Measurements from ENCODE around the gene IL4R. TPM values are rescaled to one million over a fixed set of nuclear protein-coding genes. Genes with fewer than 3 reads are reported as not detected.

IL4R gene
- total RNA-seq, 1 donor from 2014 or later, result 6.8 TPM

GRCh38 chr16:27337024-27337423, 23.2 kb downstream of the IL4R start:
- no peak overlapping the region for H3K27ac Mint-ChIP-seq
- no peak for DNase-seq (ENCODE audit: low spot score in 2 of 2, unreplicated experiment in 2 of 2)
- no peaks in the 10 kb centered on the region for H3K27me3 Mint-ChIP-seq (ENCODE audit: low read depth)
- TF ChIP-seq CTCF (IDR thresholded peaks at IDR 0.05; ENCODE audit: unreplicated experiment), result no peak
- H3K4me1 Mint-ChIP-seq, result peaks cover 2% of the 10 kb centered on the region
- no peaks in the 10 kb centered on the region for H3K9me3 Mint-ChIP-seq
- H3K4me3 Mint-ChIP-seq, result no peak overlapping the region
- H3K36me3 Mint-ChIP-seq, result no peaks in the 10 kb centered on the region

- H3K9me3 Mint-ChIP-seq, result no peaks in the 10 kb centered on the region
- H3K36me3 Mint-ChIP-seq, result peaks cover 3% of the 10 kb centered on the region
- no peak overlapping the region for H3K27ac Mint-ChIP-seq
- H3K4me1 Mint-ChIP-seq, result peaks cover 2% of the 10 kb centered on the region
- no peaks in the 10 kb centered on the region for H3K27me3 Mint-ChIP-seq (ENCODE audit: low read depth)
- no peak for TF ChIP-seq CTCF (IDR thresholded peaks at IDR 0.05; ENCODE audit: unreplicated experiment)
- no peak overlapping the region for H3K4me3 Mint-ChIP-seq
- DNase-seq (ENCODE audit: low spot score in 2 of 2, unreplicated experiment in 2 of 2), result no peak
Measured at GRCh38 chr16:27339180-27339579, 25.4 kb downstream of the IL4R start.

GRCh38 chr16:27340654-27341053, 26.9 kb downstream of the IL4R start:
- no peaks in the 10 kb centered on the region for H3K27me3 Mint-ChIP-seq (ENCODE audit: low read depth)
- H3K9me3 Mint-ChIP-seq, result no peaks in the 10 kb centered on the region
- TF ChIP-seq CTCF (IDR thresholded peaks at IDR 0.05; ENCODE audit: unreplicated experiment), result no peak
- no peak overlapping the region for H3K4me3 Mint-ChIP-seq
- H3K36me3 Mint-ChIP-seq, result peaks cover 3% of the 10 kb centered on the region
- H3K27ac Mint-ChIP-seq, result no peak overlapping the region
- H3K4me1 Mint-ChIP-seq, result no peaks in the 10 kb centered on the region
- no peak for DNase-seq (ENCODE audit: low spot score in 2 of 2, unreplicated experiment in 2 of 2)

- H3K36me3 Mint-ChIP-seq, result peaks cover 3% of the 10 kb centered on the region
- no peak overlapping the region for H3K4me3 Mint-ChIP-seq
- H3K9me3 Mint-ChIP-seq, result no peaks in the 10 kb centered on the region
- no peak overlapping the region for H3K27ac Mint-ChIP-seq
- no peak for DNase-seq (ENCODE audit: low spot score in 2 of 2, unreplicated experiment in 2 of 2)
- H3K27me3 Mint-ChIP-seq (ENCODE audit: low read depth), result no peaks in the 10 kb centered on the region
- no peak for TF ChIP-seq CTCF (IDR thresholded peaks at IDR 0.05; ENCODE audit: unreplicated experiment)
- no peaks in the 10 kb centered on the region for H3K4me1 Mint-ChIP-seq
Measured at GRCh38 chr16:27341549-27341948, 27.8 kb downstream of the IL4R start.

GRCh38 chr16:27341971-27342370, 28.2 kb downstream of the IL4R start:
- H3K9me3 Mint-ChIP-seq, result no peaks in the 10 kb centered on the region
- no peak overlapping the region for H3K27ac Mint-ChIP-seq
- no peak overlapping the region for H3K4me3 Mint-ChIP-seq
- no peaks in the 10 kb centered on the region for H3K27me3 Mint-ChIP-seq (ENCODE audit: low read depth)
- H3K36me3 Mint-ChIP-seq, result peaks cover 3% of the 10 kb centered on the region
- no peak for TF ChIP-seq CTCF (IDR thresholded peaks at IDR 0.05; ENCODE audit: unreplicated experiment)
- DNase-seq (ENCODE audit: low spot score in 2 of 2, unreplicated experiment in 2 of 2), result no peak
- H3K4me1 Mint-ChIP-seq, result no peaks in the 10 kb centered on the region

- Mint-ChIP-seq H3K27me3 (ENCODE audit: low read depth) (no peaks in the 10 kb centered on the region), H3K27ac (no peak overlapping the region), H3K4me1 (no peaks in the 10 kb centered on the region), H3K4me3 (no peak overlapping the region), H3K9me3 (no peaks in the 10 kb centered on the region), H3K36me3 (peaks cover 4% of the 10 kb centered on the region)
- no peak for TF ChIP-seq CTCF (IDR thresholded peaks at IDR 0.05; ENCODE audit: unreplicated experiment)
- DNase-seq (ENCODE audit: low spot score in 2 of 2, unreplicated experiment in 2 of 2), result no peak
Measured at GRCh38 chr16:27344721-27345120, 30.9 kb downstream of the IL4R start.
